OCI-LY3 (cell line): Measurements from ENCODE around the gene CENPS.

Source experiments
- EZH2phosphoT487 ChIP-seq: fragments of 200-600 bp; shearing (Covaris generic); IDR thresholded peaks from 2 replicates; pipeline ENCODE4 v1.6.1; 2018; ENCODE audit warnings: antibody characterized with exemption, mixed run types, low read depth
- TF ChIP-seq, protein P1 (sequence below): fragments of 200-600, 300-600 bp; sonication (generic); IDR thresholded peaks from 2 replicates; pipeline ENCODE4 v1.5.1; 2014; ENCODE audit warnings: antibody characterized with exemption, low read length, low read depth

DNA sequence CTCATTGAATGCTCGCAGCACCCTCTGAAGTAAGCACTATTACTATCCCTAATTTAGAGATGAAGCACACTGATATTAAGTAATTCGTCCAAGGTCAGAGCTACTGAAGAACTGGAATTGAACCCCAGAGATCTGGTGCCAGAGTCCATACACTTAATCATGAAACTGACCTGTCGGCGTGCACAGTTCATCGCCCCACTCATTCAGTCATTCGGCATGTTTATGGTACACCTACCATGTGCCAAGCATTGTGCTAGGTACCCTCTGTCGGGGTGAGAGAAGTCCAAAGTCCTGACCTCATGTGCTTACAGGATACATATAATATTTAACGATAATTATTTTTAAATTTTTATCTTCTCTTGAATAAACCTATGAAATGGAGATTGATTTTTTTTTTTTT is 5.6 kb upstream of the CENPS start:
- TF ChIP-seq, protein P1, sequence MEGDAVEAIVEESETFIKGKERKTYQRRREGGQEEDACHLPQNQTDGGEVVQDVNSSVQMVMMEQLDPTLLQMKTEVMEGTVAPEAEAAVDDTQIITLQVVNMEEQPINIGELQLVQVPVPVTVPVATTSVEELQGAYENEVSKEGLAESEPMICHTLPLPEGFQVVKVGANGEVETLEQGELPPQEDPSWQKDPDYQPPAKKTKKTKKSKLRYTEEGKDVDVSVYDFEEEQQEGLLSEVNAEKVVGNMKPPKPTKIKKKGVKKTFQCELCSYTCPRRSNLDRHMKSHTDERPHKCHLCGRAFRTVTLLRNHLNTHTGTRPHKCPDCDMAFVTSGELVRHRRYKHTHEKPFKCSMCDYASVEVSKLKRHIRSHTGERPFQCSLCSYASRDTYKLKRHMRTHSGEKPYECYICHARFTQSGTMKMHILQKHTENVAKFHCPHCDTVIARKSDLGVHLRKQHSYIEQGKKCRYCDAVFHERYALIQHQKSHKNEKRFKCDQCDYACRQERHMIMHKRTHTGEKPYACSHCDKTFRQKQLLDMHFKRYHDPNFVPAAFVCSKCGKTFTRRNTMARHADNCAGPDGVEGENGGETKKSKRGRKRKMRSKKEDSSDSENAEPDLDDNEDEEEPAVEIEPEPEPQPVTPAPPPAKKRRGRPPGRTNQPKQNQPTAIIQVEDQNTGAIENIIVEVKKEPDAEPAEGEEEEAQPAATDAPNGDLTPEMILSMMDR, result no peak
- TF ChIP-seq EZH2phosphoT487, result no peak
